AML-193 (cell line): Measurements from ENCODE around the gene RIPOR2.

ENCODE experiments used
- DNase-seq, 2 experiments: peaks; one replicate each; lab custom pipeline; 2025; lab: John Stamatoyannopoulos, UW

RIPOR2 gene

GRCh38 chr6:24847402-24847801, 88.4 kb downstream of the RIPOR2 start:
- no peak for DNase-seq

- DNase-seq = no peak
These were observed 90.2 kb downstream of the RIPOR2 start for GRCh38 chr6:24845578-24845977.

GRCh38 chr6:24844903-24845302, 90.9 kb downstream of the RIPOR2 start:
- no peak for DNase-seq

DNA sequence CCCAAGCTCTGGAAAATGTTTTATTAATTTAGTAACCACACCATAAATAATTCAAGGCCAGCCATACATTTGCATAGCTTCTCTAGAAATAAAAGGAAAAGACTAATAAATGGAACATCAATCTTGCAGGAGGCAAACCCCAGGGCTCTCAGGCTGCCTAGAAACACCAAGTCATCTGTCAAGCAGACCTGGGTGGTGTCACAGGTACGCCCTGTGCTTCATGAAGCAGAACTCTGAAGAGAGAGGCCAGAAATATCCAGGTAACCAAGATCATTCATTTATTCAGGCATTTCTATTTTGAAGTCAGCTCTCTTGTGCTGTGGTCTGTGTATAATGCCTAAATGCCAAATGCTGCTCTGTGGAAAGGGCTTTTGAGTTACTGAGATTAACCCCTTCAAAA, 91.7 kb downstream of the RIPOR2 start:
- DNase-seq = no peak

- no peak for DNase-seq
These were observed 95.6 kb downstream of the RIPOR2 start for GRCh38 chr6:24840187-24840586.

GRCh38 chr6:24838994-24839393, 96.8 kb downstream of the RIPOR2 start:
- DNase-seq = no peak

- no peak for DNase-seq
These were observed 97.7 kb downstream of the RIPOR2 start for GRCh38 chr6:24838081-24838480.

GRCh38 chr6:24836109-24836508, 99.7 kb downstream of the RIPOR2 start:
- no peak for DNase-seq

DNA sequence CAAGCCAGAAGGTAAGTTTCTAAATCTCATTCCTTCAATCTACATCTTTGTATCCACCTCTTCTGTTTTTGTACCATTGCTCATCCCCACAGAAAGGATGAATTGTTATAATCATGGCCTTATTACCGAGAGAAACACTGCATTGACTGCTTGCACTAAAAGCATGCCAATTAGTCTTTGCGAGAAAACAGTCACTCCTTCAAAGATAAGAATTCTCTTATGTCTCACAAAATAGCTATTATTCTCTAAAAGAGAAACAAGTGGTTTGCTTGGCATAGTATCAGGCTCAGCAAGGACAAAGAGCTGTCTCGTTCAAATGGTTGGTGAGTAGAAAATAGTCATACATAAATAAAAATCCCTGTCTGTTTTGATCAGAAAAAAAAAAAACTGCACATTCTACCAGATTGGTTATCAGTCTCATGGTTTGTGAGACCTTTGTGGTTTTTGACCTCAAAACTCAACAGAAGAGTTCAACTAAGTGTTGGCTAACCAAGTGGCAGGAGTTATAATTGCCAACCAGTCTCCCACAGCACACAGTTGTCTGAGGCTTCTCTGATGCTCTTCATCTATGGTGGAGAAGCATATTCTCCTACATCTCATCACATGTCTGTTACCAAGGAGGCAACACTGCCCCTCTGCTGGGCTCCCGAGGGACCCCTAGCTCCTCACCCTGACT, 101.9 kb downstream of the RIPOR2 start:
- no peak for DNase-seq

- DNase-seq = no peak
These were observed 103.0 kb downstream of the RIPOR2 start for GRCh38 chr6:24832794-24833193.

DNA sequence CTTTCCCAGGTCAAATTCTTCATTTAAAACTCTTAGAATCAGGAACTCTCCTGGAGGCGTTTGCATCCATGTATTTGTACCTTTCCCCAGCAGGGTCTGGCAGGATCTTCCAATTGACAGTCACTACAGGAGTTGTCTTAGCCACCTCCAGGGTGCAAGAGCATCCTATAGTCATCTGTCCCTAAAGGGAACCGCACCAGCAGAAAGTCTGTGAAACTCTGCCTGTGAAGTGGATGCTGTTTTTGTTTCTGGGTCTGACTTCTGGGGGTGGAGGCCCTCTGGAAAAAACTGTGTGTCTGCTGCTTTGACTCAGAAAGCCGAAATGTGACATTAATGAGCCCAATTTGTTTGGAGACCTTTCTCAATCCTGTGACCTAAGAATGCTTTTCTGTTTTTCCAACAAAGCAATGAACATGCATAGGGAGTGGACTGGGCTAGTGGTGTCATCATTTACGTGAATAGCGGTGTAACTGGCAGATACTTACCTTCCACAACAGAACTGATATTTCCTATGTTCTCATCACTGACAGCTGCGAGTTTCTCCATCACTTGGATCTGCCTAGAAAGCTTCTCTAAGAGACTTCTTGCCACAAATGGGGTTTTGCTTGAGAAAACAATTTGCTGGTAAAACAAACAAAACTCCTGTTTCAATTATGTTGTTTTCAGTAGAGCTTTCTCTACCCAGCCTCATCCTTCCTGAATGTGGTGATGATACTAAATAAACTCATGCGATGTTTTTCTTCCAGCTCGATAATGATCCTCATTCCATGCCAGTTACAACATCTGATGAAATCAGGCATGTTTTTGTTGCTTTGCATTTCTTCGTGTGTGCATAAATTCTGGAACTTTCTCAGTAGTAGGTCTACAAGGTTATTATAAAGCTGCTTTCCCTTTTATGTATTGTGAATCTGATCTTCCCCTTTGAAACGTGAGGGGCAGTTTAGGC, 103.7 kb downstream of the RIPOR2 start:
- DNase-seq = no peak

GRCh38 chr6:24829657-24830056, 106.1 kb downstream of the RIPOR2 start:
- DNase-seq = no peak

DNA sequence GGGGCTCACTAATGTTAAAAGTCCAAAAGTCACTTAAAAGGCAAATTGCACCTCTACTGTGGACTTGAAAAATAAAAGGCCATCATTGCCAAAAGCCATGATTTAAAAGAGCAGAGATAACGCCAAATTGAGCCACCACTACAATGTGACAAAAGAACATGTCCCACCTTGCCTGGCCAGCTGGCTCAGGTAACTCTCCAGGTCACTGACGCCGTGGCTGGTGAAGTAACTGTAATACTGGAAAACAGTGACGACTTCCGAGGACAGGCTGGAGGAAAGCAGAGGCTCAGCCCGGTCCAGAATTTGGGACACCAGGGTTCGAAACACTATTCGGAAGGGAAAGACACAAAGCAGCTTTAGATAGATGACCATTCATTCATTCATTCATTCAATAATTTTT, 107.8 kb downstream of the RIPOR2 start:
- DNase-seq = no peak

- no peak for DNase-seq
These were observed 108.6 kb downstream of the RIPOR2 start for GRCh38 chr6:24827162-24827561.

DNA sequence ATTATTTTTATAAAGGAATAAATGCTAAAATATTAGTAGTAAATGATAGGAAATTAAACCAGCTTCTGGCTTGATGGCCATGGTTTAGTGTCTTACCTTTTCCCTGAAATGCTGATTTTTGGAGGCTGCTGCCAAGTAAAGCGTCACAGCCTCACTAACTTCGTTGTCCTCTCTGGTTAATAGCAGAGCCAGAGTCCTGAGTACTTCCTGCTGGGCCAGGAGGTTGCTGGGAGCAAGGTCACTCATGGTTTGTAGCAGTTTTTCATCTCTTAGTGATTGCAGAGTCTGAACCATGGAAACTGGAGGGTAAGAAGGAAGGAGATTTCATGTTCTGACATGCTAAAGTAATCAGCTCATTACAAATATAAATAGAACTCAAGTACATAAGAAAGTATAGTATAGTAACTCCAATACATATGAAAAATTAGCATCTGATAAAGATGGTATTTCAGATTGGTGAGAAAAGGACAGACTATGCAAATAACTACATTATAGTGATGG, 110.6 kb downstream of the RIPOR2 start:
- no peak for DNase-seq

DNA sequence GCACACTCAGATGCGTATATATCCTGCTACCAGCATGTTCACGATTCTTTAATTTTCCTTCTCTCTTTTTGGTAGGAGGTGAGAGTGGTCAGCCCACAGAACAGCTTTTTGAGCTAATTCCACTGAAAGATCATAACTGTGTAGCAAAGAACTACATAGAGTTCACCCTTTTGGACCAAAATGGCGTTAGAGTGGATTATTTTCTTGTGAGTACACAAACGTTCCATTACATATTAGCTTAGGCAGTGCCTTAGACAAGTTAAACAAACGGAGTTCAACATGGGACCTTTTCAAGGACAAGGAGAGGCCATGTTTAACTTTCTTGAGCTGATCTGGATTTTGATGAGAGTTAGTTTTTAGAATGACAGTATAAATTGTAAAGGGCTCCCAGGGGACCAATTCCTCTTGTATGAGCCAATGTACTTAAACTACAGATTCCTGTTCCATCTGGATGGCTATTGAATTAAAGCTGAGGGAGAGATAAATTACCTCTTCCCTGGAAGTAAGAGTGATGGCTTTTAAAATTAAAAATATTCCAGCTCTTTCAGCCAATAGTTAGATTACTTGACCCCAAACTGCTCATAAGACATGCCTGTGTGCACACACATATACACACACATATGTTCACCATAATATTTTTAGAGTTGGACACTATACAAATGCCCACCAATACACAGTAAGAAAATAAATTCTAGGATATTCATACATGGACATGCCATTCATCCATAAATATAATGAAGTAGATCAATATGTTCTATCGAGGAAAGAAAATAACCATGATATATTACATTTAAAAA, 111.4 kb downstream of the RIPOR2 start:
- DNase-seq = no peak

- DNase-seq = no peak
These were observed 112.6 kb downstream of the RIPOR2 start for GRCh38 chr6:24823185-24823584.

DNA sequence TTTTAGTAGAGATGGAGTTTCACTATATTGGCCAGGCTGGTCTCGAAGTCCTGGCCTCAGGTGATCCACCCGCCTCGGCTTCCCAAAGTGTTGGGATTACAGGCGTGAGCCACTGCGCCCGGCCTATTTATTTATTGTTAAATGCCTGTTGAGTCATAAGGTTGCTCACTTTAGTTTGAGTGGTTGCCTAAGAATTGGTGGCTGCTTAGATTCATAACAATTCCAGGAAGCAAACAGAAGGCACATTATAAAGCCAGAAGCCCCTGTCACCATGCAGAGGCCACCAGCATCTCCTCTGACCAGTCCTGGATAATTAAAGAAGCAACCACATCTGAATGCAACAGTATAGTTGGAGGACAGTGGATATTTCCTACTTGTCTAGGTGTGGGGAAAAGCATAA, 113.1 kb downstream of the RIPOR2 start:
- no peak for DNase-seq

DNA sequence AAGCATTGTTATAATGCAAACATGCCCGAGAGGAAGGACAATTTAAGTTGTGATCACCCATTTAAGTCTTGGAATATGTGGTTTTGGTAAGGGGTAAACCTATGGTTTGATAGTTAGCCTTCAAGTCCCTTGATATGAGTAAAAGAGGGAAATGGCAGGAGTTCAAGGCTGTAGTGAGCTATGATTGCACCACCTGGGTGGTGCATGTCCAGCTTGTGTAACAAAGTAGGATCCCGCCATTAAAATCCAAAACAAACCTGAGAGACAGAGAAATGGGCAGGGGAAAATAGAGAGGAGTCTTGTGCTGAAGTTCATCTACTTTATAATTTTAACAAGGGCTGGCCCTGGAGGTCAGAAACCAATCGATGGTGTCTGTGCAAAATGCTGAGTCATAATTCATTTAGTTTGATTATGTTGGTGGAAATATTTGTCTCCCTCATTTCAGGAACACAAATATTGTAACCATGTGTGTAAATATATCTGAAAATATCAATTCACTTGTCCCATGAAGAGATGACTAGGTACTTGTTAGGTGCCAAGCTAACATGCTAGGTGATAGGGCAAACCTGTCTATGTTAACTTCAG, 113.8 kb downstream of the RIPOR2 start:
- no peak for DNase-seq

GRCh38 chr6:24818346-24818745, 117.4 kb downstream of the RIPOR2 start:
- no peak for DNase-seq

- DNase-seq = no peak
These were observed 126.0 kb downstream of the RIPOR2 start for GRCh38 chr6:24809728-24810127.

GRCh38 chr6:24807584-24807983, 128.2 kb downstream of the RIPOR2 start:
- DNase-seq = no peak
